ENCODE results near the gene SHLD2.
A peak's percentile ranks its signal among the peaks of the same experiment; 100 is the strongest.

SHLD2 gene, protein sequence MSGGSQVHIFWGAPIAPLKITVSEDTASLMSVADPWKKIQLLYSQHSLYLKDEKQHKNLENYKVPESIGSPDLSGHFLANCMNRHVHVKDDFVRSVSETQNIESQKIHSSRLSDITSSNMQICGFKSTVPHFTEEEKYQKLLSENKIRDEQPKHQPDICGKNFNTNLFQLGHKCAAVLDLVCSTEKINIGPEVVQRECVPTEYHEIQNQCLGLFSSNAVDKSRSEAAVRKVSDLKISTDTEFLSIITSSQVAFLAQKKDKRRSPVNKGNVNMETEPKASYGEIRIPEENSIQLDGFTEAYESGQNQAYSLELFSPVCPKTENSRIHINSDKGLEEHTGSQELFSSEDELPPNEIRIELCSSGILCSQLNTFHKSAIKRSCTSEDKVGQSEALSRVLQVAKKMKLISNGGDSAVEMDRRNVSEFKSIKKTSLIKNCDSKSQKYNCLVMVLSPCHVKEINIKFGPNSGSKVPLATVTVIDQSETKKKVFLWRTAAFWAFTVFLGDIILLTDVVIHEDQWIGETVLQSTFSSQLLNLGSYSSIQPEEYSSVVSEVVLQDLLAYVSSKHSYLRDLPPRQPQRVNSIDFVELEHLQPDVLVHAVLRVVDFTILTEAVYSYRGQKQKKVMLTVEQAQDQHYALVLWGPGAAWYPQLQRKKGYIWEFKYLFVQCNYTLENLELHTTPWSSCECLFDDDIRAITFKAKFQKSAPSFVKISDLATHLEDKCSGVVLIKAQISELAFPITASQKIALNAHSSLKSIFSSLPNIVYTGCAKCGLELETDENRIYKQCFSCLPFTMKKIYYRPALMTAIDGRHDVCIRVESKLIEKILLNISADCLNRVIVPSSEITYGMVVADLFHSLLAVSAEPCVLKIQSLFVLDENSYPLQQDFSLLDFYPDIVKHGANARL

DNA sequence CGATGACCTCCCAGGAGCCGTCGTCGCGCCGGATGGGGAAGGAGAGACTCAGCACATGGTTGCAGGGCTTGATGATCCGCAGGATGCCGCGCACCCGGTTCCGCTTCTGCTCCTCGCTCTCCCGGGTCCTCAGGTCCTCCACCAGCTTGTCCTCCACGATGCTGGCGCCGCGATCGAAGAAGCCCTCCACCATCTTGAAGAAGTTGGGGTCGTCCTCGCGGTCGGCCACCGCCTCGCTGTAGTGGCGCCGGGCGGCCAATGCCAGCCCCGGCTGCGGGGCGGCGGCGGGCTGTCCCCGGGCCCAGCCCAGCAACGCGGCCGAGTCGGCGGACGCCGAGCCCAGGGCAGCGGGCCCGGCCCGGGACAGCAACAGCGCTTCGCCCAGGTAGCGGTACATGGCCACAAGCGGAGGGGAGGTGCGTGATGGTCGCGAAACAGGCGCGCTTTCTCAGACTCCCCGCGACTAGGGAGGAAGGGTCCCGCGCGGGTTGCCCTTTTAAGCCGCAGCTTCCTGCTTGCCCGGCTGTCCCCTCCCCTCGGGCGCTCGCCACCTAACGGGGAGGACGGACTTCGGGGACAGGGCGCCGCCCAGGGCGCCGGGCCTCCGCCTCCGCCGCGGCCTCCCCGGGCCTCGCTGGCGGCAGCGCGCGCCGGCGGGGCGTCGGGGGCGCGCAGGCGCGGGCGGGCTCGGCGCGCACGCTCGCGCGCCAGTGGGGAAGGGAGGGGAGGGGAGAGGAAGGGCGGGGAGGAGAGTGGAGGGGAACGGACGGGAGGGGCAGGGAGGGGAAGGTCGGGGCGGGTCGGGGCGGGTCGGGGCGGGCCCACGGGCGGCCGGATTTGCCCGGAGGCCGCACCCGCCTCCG, at the start of gene SHLD2, which contains the start of gene GLUD1:
Gene SHLD2 (plus strand): TSS at position 834 of the 863 bp plus-strand sequence. CDS start 56,149 bp downstream, outside the sequence.
Gene GLUD1 (minus strand): TSS at position 471 of the 863 bp plus-strand sequence. CDS start 74 bp downstream, at position 397.
- TF ChIP-seq NFIC (IDR thresholded peaks at IDR 0.05): no peak
- no peak for TF ChIP-seq RAD21 (IDR thresholded peaks at IDR 0.05; ENCODE audit: low read depth)
- TF ChIP-seq, protein P1, sequence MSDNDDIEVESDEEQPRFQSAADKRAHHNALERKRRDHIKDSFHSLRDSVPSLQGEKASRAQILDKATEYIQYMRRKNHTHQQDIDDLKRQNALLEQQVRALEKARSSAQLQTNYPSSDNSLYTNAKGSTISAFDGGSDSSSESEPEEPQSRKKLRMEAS (IDR thresholded peaks at IDR 0.05): peak; percentile 88
- no peak for TF ChIP-seq TEAD4 (IDR thresholded peaks at IDR 0.05)

DNA sequence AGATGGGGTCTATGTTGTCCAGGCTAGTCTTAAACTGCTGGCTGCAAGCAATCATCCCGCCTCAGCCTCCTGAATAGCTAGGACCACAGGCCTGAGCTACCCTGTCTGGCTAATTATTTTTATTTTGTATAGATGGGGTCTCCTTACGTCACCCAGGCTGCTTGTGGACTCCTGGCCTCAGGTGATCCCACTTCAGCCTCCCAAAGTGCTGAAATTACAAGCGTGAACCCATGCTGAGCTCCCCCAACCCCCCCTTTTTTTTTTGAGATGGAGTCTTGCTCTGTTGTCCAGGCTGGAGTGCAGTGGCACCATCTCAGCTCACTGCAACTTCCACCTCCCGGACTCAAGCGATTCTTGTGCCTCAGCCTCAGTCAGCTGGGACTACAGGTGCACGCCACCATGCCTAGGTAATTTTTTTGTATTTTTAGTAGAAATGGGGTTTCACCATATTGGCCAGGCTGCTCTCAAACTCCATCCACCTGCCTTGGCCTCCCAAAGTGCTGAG, 49.5 kb upstream of the SHLD2 start:
- TF ChIP-seq, protein P2, sequence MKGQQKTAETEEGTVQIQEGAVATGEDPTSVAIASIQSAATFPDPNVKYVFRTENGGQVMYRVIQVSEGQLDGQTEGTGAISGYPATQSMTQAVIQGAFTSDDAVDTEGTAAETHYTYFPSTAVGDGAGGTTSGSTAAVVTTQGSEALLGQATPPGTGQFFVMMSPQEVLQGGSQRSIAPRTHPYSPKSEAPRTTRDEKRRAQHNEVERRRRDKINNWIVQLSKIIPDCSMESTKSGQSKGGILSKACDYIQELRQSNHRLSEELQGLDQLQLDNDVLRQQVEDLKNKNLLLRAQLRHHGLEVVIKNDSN (IDR thresholded peaks at IDR 0.05): no peak
- TF ChIP-seq NFIC (IDR thresholded peaks at IDR 0.05) (no peak), EGR1 (IDR thresholded peaks at IDR 0.05) (no peak), FOXM1 (IDR thresholded peaks at IDR 0.05; ENCODE audit: borderline replicate concordance, low read depth) (no peak), CEBPB (IDR thresholded peaks at IDR 0.05) (no peak), TCF12 (IDR thresholded peaks at IDR 0.05; ENCODE audit: low read depth) (no peak), YY1 (IDR thresholded peaks at IDR 0.05; ENCODE audit: low read depth) (no peak)
- TF ChIP-seq, protein P3, sequence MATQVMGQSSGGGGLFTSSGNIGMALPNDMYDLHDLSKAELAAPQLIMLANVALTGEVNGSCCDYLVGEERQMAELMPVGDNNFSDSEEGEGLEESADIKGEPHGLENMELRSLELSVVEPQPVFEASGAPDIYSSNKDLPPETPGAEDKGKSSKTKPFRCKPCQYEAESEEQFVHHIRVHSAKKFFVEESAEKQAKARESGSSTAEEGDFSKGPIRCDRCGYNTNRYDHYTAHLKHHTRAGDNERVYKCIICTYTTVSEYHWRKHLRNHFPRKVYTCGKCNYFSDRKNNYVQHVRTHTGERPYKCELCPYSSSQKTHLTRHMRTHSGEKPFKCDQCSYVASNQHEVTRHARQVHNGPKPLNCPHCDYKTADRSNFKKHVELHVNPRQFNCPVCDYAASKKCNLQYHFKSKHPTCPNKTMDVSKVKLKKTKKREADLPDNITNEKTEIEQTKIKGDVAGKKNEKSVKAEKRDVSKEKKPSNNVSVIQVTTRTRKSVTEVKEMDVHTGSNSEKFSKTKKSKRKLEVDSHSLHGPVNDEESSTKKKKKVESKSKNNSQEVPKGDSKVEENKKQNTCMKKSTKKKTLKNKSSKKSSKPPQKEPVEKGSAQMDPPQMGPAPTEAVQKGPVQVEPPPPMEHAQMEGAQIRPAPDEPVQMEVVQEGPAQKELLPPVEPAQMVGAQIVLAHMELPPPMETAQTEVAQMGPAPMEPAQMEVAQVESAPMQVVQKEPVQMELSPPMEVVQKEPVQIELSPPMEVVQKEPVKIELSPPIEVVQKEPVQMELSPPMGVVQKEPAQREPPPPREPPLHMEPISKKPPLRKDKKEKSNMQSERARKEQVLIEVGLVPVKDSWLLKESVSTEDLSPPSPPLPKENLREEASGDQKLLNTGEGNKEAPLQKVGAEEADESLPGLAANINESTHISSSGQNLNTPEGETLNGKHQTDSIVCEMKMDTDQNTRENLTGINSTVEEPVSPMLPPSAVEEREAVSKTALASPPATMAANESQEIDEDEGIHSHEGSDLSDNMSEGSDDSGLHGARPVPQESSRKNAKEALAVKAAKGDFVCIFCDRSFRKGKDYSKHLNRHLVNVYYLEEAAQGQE (IDR thresholded peaks at IDR 0.05; ENCODE audit: low read depth): no peak

DNA sequence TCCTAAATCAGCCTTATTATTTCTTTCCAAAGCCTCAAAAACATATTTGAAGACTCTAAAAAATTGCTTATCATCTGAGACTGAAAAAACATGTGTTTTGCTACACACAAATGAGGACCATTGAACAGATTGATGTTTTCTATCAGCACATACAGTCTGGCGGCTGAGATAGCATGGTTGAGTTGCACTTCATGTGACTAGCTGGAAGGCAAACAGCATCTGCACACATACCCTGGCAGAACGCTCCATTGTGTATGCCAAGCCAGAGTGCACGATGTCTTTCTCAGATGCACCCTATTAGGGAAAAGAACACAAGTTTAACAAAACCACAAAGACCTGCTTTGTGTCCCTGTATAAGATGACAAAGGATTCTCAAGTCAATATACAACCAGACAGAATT, 41.9 kb upstream of the SHLD2 start:
- TF ChIP-seq TAF1 (IDR thresholded peaks at IDR 0.05; ENCODE audit: low read depth): no peak
- no peak for TF ChIP-seq RAD21 (IDR thresholded peaks at IDR 0.05; ENCODE audit: low read depth)
- TF ChIP-seq CREB1 (IDR thresholded peaks at IDR 0.05; ENCODE audit: low read depth): no peak
- no peak for TF ChIP-seq ZBTB7A (IDR thresholded peaks at IDR 0.05; ENCODE audit: low read depth)
- TF ChIP-seq CEBPB (IDR thresholded peaks at IDR 0.05): no peak
- TF ChIP-seq NFIC (IDR thresholded peaks at IDR 0.05): no peak
- TF ChIP-seq, protein P1 (IDR thresholded peaks at IDR 0.05): no peak
- TF ChIP-seq FOXM1 (IDR thresholded peaks at IDR 0.05; ENCODE audit: borderline replicate concordance, low read depth): no peak
- no peak for TF ChIP-seq TCF12 (IDR thresholded peaks at IDR 0.05; ENCODE audit: low read depth)
- TF ChIP-seq YY1 (IDR thresholded peaks at IDR 0.05; ENCODE audit: low read depth): no peak
- TF ChIP-seq, protein P2 (IDR thresholded peaks at IDR 0.05): no peak
- no peak for TF ChIP-seq TEAD4 (IDR thresholded peaks at IDR 0.05)
- no peak for TF ChIP-seq EP300 (IDR thresholded peaks at IDR 0.05; ENCODE audit: borderline replicate concordance)

DNA sequence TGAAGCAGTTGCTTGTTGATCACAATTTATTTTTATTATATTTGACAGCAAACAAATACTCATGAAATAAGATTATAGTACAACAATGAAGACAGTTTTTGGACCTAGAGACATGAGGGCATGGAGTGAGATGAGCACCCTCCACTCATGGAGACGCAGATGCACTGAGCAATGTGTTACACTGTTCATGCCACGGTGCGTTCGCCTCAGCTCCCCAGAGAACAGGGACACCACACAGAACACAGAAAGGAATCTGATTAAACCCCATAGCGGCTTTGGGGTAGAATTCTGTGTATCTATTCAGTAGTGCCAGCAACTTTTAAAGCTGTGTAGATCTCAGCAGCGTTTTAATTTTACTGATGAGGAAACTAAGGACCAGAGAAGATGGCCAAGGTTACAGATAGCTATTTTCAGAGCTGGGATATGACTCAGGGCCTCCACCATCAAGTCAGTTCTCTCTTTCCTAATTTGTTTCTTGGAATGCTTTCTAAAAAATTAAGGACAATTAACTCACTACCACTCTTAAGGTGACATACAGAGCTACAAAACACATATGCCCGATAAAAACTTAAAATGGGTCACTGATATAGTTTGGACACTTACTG, 41.3 kb upstream of the SHLD2 start:
- TF ChIP-seq FOXM1 (IDR thresholded peaks at IDR 0.05; ENCODE audit: borderline replicate concordance, low read depth) (no peak), TAF1 (IDR thresholded peaks at IDR 0.05; ENCODE audit: low read depth) (no peak), YY1 (IDR thresholded peaks at IDR 0.05; ENCODE audit: low read depth) (no peak), CEBPB (IDR thresholded peaks at IDR 0.05) (no peak), ZBTB7A (IDR thresholded peaks at IDR 0.05; ENCODE audit: low read depth) (no peak), EGR1 (IDR thresholded peaks at IDR 0.05) (no peak), RAD21 (IDR thresholded peaks at IDR 0.05; ENCODE audit: low read depth) (no peak), CREB1 (IDR thresholded peaks at IDR 0.05; ENCODE audit: low read depth) (no peak), NFIC (IDR thresholded peaks at IDR 0.05) (no peak), EP300 (IDR thresholded peaks at IDR 0.05; ENCODE audit: borderline replicate concordance) (no peak)
- TF ChIP-seq, protein P3 (IDR thresholded peaks at IDR 0.05; ENCODE audit: low read depth): no peak
- TF ChIP-seq, protein P2 (IDR thresholded peaks at IDR 0.05): no peak
